Measurements from ENCODE around the gene CDH4. TPM values are rescaled to one million over a fixed set of nuclear protein-coding genes. Genes with fewer than 3 reads are reported as not detected.

CDH4 gene
- total and polyA plus RNA-seq, 2 donors (not counting 3 experiments of a cell fraction or from before 2014, with no cell fraction given): 0.17 to 0.51 TPM

- FAIRE-seq (no peak), DNase-seq (ENCODE audit: low read depth, low spot score) (no peak)
- H3K4me3 ChIP-seq (replicated peaks in 1 of 3; ENCODE audit: insufficient read depth in 1 of 3, low read depth in 1 of 3, low read length in 3 of 3): no peak overlapping the region
- dilution Hi-C loops (cut with MboI; ENCODE audit: extremely low pct_ligation_motif_present, low sequenced_read_pairs) (no loop called here), intact Hi-C loops (cut with micrococcal nuclease) (no loop called here)
- no peaks in the 10 kb centered on the region for H3K79me2 ChIP-seq (ENCODE audit: control insufficient read depth, insufficient read depth, low read length)
- no peak overlapping the region for H2AFZ ChIP-seq (ENCODE audit: low read depth, low read length)
- H3K9ac ChIP-seq (replicated peaks; ENCODE audit: extremely low read depth, insufficient read depth, low read length): no peak overlapping the region
- H3K27me3 ChIP-seq (ENCODE audit: control insufficient read depth in 2 of 2, insufficient read depth in 2 of 2, low read length in 2 of 2): no peaks in the 10 kb centered on the region
- no peak overlapping the region for H3K4me2 ChIP-seq (ENCODE audit: insufficient read depth, low read length)
- ChIA-PET POLR2A (no interaction called here), CTCF (no interaction called here)
- TF ChIP-seq MAX (IDR thresholded peaks at IDR 0.05; ENCODE audit: insufficient read depth, insufficient read length) (no peak), POLR2A (IDR thresholded peaks at IDR 0.05; ENCODE audit: low read depth, low read length) (no peak), POLR2AphosphoS5 (IDR thresholded peaks at IDR 0.05; ENCODE audit: insufficient read depth, low read depth, low read length) (no peak), FOS (IDR thresholded peaks at IDR 0.05; ENCODE audit: borderline replicate concordance, insufficient read depth, low read length) (no peak), EZH2 (IDR thresholded peaks at IDR 0.05; ENCODE audit: borderline replicate concordance, low read depth, low read length, severe bottlenecking) (no peak), MYC (IDR thresholded peaks at IDR 0.05; ENCODE audit: low read depth, low read length) (no peak), GATA2 (IDR thresholded peaks at IDR 0.05; ENCODE audit: insufficient read depth, insufficient read length, low read depth, low read length) (no peak), JUN (IDR thresholded peaks at IDR 0.05; ENCODE audit: borderline replicate concordance, insufficient read depth, insufficient read length, low read depth) (no peak), CTCF (IDR thresholded peaks at IDR 0.05; ENCODE audit: extremely low read depth in 1 of 2, insufficient read depth in 1 of 2, low read depth in 1 of 2, low read length in 2 of 2) (no peak)
- H3K36me3 ChIP-seq (ENCODE audit: control insufficient read depth in 2 of 2, extremely low read depth in 1 of 2, insufficient read depth in 2 of 2, low read length in 2 of 2): no peaks in the 10 kb centered on the region
- no peaks in the 10 kb centered on the region for H3K9me3 ChIP-seq (replicated peaks; ENCODE audit: control insufficient read depth, insufficient read depth, low read length)
- H3K9me1 ChIP-seq (replicated peaks; ENCODE audit: control insufficient read depth, extremely low read depth, insufficient read depth, low read length): no peaks in the 10 kb centered on the region
- no peaks in the 10 kb centered on the region for H3K4me1 ChIP-seq (ENCODE audit: control insufficient read depth, extremely low read depth, insufficient read depth, low read length)
- H4K20me1 ChIP-seq (replicated peaks; ENCODE audit: control insufficient read depth, extremely low read depth, insufficient read depth, low read length): no peaks in the 10 kb centered on the region
- no peak overlapping the region for H3K27ac ChIP-seq (ENCODE audit: insufficient read depth, low read depth, low read length)
- BruUV-seq (replicated peaks): no TSS peak
Measured at GRCh38 chr20:61799394-61799923, 547.4 kb downstream of the CDH4 start.

Data from endothelial cell of umbilical vein (primary cell).